HL-60/S4 treated with phorbol 12-myristate 13-acetate at 8.2 ng/mL for 4 days and 3 days (cell line): Measurements from ENCODE around the gene RLN3.

Source experiments
- in situ Hi-C: fragments of 300-500 bp; cut with MboI; formaldehyde crosslinking; loops from 2 replicates; pipeline ENCODE4 v1.15.0; 2022; ENCODE audit warnings: low sequenced_read_pairs

The RLN3 gene

DNA sequence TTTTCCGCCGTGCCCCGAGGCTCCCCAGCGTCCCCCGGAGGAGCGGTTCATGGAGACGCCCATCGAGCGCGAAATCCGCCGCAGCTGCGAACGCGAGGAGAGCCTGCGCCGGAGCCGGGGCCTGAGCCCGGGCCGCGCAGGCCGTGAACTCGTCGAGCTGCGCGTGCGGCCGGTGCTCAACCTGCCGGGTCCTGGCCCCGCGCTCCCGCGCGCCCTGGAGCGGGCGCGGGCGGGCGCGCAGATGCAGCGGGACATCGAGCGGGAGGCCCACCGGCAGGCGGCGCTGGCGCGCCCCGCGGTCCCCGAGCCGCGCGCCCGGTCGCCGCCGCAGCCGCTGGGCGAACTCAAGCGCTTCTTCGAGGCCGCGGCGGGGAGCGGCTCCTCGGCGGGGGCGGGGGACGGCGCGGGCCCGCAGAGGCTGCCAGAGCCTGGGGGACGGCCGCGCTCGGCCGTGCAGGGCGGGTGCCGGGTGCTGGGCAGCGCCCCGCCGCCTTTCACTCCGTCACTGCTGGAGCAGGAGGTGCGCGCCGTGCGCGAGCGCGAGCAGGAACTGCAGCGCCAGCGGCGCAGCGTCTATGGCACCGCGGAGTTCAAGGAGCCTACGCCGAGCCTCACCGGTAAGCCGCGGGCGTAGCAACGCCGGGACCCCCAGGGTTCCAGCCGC is 45.4 kb downstream of the RLN3 start:
- in situ Hi-C loops, result loop anchor here (10.0 kb wide), 1 partner anchor 189 kb away; no protein-coding TSS in a partner anchor

DNA sequence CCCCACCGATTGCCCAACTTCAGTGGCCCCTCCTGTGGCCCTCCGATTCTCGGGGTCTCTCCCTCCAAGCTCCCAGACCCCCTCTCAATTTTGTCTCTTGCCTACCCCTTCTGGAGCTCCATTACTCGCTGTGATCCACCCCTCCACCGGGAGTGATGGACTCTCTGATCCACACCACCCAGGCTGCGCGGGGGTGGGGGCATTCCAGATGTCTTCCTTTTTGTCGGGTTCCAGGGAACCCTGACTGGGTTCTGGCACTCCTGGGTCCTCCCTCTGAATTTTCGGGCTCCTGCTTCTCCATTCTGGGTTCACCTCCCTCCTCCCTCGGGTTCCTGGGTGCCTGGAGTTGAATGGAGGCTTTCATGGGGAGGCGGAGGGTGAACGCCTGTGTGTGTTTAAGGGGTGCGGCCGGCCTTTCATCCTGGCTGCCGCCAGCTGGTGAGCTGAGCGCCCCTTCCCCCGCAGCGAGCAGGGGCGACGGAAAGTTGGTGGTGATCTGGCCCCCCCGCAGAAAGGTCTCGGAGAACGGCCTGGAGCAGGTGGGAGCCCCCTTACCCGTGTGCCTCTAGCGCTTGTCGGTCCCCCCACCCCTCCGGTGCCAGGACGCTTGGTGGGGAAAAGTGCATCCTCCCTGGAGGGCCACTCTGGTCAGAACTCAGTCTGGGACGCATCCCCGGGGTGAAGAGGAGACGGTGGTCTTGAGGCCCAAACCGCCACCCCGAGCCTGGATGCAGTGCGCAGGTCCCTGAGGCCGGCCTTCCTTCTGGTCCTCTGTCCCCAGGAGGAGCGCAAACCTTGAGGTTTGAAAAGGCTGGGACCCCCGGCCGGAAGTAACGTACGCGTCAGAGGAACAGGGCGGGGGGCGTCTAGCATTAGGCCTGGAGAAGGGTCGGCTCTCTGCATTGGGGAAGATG is 46.2 kb downstream of the RLN3 start:
- in situ Hi-C loops, result loop anchor here (10.0 kb wide), 1 partner anchor 189 kb away; no protein-coding TSS in a partner anchor

DNA sequence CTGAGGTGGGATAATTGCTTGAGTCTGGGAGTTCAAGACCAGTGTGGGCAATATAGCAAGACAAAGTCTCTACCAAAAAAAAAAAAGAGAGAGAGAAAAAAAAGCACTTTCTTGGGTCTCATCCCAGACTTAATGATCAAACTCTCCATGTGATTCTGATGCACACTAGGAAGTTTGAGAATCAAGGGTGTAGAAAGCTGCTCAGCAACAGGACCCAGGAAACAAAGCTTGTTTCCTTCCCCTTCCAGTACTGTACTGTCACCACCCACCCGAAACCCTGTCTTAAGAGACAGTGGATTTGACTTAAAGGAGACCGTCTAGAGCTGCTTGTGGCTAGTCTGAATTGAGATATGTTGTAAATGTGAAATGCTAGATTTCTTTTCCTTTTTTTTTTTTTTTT is 50.5 kb downstream of the RLN3 start:
- in situ Hi-C loops, result loop anchor here (10.0 kb wide), 1 partner anchor 194 kb away; no protein-coding TSS in a partner anchor
